AG04450 (cell line): ENCODE measurements around the gene PLA2G4E. TPM values are rescaled to one million over a fixed set of nuclear protein-coding genes. Genes with fewer than 3 reads are reported as not detected.

Experiments
- CTCF ChIA-PET: fragments of 300-600, 350-600 bp; formaldehyde crosslinking; extraction: SDS; loops from one replicate; lab custom pipeline; 2022; ENCODE audit warnings: antibody characterized with exemption, inconsistent platforms; lab: Charles Lee
- POLR2A ChIA-PET: fragments of 350-600 bp; formaldehyde crosslinking; extraction: SDS; loops from one replicate; lab custom pipeline; 2021; ENCODE audit warnings: antibody characterized with exemption, inconsistent platforms; lab: Yijun Ruan, JAX
- DNase-seq: peaks from one replicate; pipeline ENCODE4 v3.0.0-alpha.2; 2011; ENCODE audit warnings: low read depth, low spot score
- H3K27ac ChIP-seq: one replicate; pipeline ENCODE4 v1.5.1; 2012; ENCODE audit warnings: low read depth, low read length, control low read depth
- H3K27me3 ChIP-seq: one replicate; pipeline ENCODE4 v1.6.0; 2012; ENCODE audit warnings: low read length; ENCODE audit not compliant: control insufficient read depth, insufficient read depth
- H3K4me3 ChIP-seq: 2 replicates; pipeline ENCODE4 v1.5.1; 2011; ENCODE audit warnings: mild to moderate bottlenecking, low read depth, low read length, control low read depth
- H3K9me3 ChIP-seq: 2 replicates; pipeline ENCODE4 v1.5.1; 2012; ENCODE audit warnings: low read length; ENCODE audit not compliant: control insufficient read depth, insufficient read depth
- polyA plus RNA-seq: library from polyadenylated mRNA; depleted of rRNA; stranded (reverse); fragments of >200 nt; gene quantifications from 2 replicates; pipeline ENCODE4 v1.2.3, GENCODE V29; 2011
- TF ChIP-seq, protein P1 (sequence below): IDR thresholded peaks from 2 replicates; pipeline ENCODE4 v1.5.1; 2011; ENCODE audit warnings: low read depth, low read length, control low read depth, inconsistent platforms

The PLA2G4E gene
- polyA plus RNA-seq, 1 experiment: not detected

DNA sequence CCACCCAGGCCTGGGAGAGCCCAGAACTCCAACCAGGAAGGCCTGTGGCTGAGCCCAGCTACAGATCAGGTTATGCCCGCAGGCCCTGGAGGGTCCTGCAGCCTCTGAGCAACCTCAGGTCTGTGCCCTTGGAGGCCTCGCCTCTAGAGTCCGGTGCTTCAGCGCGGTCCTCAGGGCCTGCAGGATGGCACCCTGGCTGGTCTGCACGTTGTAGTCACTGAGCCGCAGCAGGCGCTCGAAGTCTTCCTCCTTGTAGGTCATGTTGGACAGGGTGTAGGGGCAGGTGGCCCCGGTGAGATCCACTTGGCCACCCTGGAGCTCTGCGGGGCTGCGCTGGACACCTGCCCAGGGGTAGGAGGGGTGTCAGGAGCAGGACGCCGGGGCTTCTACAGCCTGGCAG lies 47.8 kb upstream of the PLA2G4E start:
- peaks cover 37% of the 10 kb centered on the region for H3K27me3 ChIP-seq
- ChIA-PET CTCF (interaction anchor here (1.0 to 2.1 kb wide), 3 partner anchors 11 to 16 kb away, joined by 4 to 18 read pairs (median 7); no protein-coding TSS in a partner anchor), POLR2A (no interaction called here)
- no peak for DNase-seq
- no peak overlapping the region for H3K27ac ChIP-seq
- H3K4me3 ChIP-seq: no peak overlapping the region
- peaks cover 9% of the 10 kb centered on the region for H3K9me3 ChIP-seq
- TF ChIP-seq, protein P1, sequence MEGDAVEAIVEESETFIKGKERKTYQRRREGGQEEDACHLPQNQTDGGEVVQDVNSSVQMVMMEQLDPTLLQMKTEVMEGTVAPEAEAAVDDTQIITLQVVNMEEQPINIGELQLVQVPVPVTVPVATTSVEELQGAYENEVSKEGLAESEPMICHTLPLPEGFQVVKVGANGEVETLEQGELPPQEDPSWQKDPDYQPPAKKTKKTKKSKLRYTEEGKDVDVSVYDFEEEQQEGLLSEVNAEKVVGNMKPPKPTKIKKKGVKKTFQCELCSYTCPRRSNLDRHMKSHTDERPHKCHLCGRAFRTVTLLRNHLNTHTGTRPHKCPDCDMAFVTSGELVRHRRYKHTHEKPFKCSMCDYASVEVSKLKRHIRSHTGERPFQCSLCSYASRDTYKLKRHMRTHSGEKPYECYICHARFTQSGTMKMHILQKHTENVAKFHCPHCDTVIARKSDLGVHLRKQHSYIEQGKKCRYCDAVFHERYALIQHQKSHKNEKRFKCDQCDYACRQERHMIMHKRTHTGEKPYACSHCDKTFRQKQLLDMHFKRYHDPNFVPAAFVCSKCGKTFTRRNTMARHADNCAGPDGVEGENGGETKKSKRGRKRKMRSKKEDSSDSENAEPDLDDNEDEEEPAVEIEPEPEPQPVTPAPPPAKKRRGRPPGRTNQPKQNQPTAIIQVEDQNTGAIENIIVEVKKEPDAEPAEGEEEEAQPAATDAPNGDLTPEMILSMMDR: no peak

DNA sequence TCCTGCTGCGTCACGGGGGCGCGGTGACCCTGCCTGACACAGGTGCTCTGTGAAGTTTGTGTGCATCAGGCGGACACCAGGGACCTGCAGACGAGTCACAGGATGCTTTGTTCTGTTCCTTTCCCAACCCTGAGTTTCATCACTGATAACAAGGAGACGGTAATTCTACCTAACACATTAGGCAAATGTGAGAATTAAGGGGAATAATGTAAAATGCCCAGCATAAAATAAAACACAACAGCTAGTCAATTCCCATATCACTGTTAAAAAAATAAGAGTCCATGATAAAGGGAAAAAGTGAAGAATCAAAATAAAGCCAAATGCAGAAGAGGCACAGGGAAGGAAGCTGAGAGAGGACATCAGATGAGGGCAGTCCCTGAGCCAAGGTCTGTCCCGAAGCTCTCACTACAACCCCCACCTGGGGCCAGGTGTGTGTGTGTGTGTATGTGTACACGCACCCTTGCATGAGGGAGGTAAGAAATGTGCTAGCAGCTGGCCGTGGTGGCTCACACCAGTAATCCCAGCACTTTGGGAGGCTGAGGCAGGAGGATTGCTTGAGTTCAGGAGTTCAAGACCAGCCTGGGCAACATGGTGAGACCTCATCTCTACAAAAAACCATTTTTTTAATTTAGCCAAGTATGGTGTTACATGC lies 46.0 kb upstream of the PLA2G4E start:
- TF ChIP-seq, protein P1: no peak
- DNase-seq: no peak
- CTCF ChIA-PET: interaction anchor here (0.7 to 2.1 kb wide), 9 partner anchors 10 to 71 kb away, joined by 3 to 18 read pairs (median 4); no protein-coding TSS in a partner anchor
- POLR2A ChIA-PET: no interaction called here
- Histone ChIP-seq H3K27ac (no peak overlapping the region), H3K27me3 (peaks cover 31% of the 10 kb centered on the region), H3K4me3 (no peak overlapping the region), H3K9me3 (peaks cover 9% of the 10 kb centered on the region)

DNA sequence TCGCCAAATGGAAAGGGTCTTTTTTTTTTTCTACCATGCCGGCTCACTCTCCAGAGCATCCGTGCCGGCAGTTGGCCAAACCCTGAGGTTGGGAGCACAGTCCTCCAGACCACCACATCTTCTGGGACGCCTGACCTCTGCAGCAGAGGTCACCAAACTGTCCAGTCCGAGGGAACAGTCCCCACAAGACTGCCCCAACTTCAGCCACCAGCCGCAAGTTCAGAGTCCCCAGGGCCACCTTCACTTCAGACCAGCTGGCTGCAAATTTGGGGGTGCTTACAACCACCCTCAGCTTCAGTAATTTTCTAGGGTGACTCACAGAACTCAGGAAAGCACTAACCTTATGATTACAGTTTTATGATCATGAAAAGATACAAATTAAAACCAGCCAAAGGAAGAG lies 44.6 kb upstream of the PLA2G4E start:
- POLR2A ChIA-PET: no interaction called here
- TF ChIP-seq, protein P1: no peak

DNA sequence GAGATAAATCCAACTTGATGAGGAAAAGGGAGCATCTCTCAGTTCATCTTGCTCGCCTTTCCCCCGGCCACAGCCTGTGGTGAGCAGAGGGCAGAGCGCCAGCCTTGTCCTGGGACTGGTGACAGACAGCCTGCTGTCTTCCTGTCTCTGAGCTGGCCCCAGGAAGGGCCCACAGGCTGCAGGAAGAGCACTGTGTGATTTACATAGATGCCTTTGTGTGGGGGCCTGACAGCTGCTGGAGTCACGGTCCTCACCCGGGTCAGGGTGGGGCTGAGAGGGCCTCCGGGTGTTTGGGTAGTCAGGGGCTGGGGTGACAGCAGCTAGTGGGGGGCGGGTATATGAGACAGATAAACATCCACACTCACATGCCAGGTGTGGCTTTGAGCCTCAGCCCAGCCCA lies 44.2 kb upstream of the PLA2G4E start:
- ChIA-PET POLR2A (no interaction called here), CTCF (interaction anchor here (1.1 to 4.2 kb wide), 3 partner anchors 19 to 75 kb away, joined by 3 to 25 read pairs (median 5); no protein-coding TSS in a partner anchor)
- no peak overlapping the region for H3K27ac ChIP-seq
- peaks cover 33% of the 10 kb centered on the region for H3K27me3 ChIP-seq
- TF ChIP-seq, protein P1: no peak
- DNase-seq: no peak
- peaks cover 9% of the 10 kb centered on the region for H3K9me3 ChIP-seq
- H3K4me3 ChIP-seq: no peak overlapping the region

More for the DNA sequence above, 44.6 kb upstream of the PLA2G4E start:
- Histone ChIP-seq H3K4me3 (no peak overlapping the region), H3K9me3 (peaks cover 9% of the 10 kb centered on the region), H3K27ac (no peak overlapping the region), H3K27me3 (peaks cover 31% of the 10 kb centered on the region)
- DNase-seq: no peak
- CTCF ChIA-PET: interaction anchor here (0.6 to 4.2 kb wide), 3 partner anchors 18 to 457 kb away, joined by 5 to 25 read pairs (median 5); no protein-coding TSS in a partner anchor

DNA sequence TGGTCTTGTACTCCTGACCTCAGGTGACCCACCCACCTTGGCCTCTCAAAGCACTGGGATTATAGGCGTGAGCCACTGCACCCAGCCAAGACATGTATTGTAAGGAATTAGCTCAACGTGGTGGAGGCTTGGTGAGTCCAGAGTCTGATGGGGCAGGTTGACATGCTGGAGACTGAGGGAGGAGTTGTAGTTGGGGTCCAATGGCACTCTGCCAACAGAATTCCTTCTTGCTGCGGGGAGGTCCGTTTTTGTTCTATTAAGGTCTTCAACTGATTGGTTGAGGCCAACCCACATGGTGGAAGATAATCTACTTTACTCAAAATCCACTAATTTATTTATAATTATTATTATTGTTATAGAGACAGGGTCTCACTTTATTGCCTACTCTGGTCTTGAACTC lies 43.4 kb upstream of the PLA2G4E start:
- H3K4me3 ChIP-seq: no peak overlapping the region

More for the DNA sequence above, 43.4 kb upstream of the PLA2G4E start:
- Histone ChIP-seq H3K27me3 (peaks cover 32% of the 10 kb centered on the region), H3K27ac (no peak overlapping the region), H3K9me3 (peaks cover 9% of the 10 kb centered on the region)
- TF ChIP-seq, protein P1: no peak
- DNase-seq: no peak
- POLR2A ChIA-PET: no interaction called here
- CTCF ChIA-PET: interaction anchor here (1.1 to 4.2 kb wide), 3 partner anchors 20 to 74 kb away, joined by 3 to 25 read pairs (median 5); no protein-coding TSS in a partner anchor
